ENCODE measurements around the gene COL5A2.
A peak's percentile ranks its signal among the peaks of the same experiment; 100 is the strongest.

The COL5A2 gene

DNA sequence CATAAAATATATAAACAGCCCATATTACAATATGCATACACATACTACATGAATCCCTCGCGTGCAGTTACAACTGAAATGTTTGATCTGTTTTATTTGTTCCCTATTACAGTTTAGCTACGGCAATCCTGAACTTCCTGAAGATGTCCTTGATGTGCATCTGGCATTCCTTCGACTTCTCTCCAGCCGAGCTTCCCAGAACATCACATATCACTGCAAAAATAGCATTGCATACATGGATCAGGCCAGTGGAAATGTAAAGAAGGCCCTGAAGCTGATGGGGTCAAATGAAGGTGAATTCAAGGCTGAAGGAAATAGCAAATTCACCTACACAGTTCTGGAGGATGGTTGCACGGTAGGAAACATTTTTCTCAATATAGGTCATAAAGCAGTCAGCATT, 169.0 kb downstream of the COL5A2 start:
- no peak for DNase-seq (ENCODE audit: low read depth)
- H3K4me3 ChIP-seq (ENCODE audit: low read depth, low read length) = no peak overlapping the region
- TF ChIP-seq, protein P1, sequence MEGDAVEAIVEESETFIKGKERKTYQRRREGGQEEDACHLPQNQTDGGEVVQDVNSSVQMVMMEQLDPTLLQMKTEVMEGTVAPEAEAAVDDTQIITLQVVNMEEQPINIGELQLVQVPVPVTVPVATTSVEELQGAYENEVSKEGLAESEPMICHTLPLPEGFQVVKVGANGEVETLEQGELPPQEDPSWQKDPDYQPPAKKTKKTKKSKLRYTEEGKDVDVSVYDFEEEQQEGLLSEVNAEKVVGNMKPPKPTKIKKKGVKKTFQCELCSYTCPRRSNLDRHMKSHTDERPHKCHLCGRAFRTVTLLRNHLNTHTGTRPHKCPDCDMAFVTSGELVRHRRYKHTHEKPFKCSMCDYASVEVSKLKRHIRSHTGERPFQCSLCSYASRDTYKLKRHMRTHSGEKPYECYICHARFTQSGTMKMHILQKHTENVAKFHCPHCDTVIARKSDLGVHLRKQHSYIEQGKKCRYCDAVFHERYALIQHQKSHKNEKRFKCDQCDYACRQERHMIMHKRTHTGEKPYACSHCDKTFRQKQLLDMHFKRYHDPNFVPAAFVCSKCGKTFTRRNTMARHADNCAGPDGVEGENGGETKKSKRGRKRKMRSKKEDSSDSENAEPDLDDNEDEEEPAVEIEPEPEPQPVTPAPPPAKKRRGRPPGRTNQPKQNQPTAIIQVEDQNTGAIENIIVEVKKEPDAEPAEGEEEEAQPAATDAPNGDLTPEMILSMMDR (IDR thresholded peaks at IDR 0.05; ENCODE audit: control insufficient read depth, extremely low read depth, insufficient read depth) = no peak

DNA sequence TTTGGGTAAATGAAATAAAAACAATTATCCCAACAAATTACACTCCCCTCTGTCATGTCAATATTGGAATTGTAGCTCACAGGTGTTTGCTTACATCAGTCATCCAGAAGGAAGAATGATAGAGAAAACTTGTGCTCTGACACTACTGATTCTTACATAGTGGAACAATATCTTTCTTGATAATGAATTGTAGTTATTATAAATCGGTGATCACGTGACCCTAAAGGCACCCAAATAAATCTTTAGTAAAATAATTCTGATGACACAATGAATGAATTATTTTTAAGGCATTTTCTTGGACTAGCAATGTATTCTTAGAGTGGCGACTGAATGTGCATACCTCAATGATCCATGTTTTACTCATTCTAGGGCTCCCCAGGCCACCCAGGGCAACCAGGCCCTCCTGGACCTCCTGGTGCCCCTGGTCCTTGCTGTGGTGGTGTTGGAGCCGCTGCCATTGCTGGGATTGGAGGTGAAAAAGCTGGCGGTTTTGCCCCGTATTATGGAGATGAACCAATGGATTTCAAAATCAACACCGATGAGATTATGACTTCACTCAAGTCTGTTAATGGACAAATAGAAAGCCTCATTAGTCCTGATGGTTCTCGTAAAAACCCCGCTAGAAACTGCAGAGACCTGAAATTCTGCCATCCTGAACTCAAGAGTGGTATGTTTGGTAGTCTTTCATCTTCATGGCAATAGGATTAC, 170.9 kb downstream of the COL5A2 start:
- H3K4me3 ChIP-seq (ENCODE audit: low read depth, low read length) = no peak overlapping the region
- no peak for DNase-seq (ENCODE audit: low read depth)
- TF ChIP-seq, protein P1 (IDR thresholded peaks at IDR 0.05; ENCODE audit: control insufficient read depth, extremely low read depth, insufficient read depth) = no peak

DNA sequence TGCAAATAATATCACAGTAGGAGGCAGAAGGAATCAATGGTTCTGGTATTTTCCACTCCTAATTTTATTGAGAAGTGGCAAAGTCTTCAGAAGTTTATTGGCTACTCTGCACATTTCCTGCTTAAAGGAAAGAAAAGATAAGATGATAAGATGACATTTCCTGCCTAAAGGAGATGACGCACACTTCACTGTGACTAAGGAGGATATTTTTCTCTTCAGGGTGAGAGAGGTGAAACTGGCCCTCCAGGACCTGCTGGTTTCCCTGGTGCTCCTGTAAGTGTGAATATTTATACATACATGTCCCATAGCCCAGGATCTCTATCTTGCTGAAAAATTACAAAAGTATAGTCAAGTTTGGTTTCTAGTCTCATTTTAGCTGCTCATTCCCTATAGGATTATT, 177.5 kb downstream of the COL5A2 start:
- H3K4me3 ChIP-seq (ENCODE audit: low read depth, low read length) = no peak overlapping the region
- TF ChIP-seq, protein P1 (IDR thresholded peaks at IDR 0.05; ENCODE audit: control insufficient read depth, extremely low read depth, insufficient read depth) = no peak
- DNase-seq (ENCODE audit: low read depth) = peak; percentile 70

DNA sequence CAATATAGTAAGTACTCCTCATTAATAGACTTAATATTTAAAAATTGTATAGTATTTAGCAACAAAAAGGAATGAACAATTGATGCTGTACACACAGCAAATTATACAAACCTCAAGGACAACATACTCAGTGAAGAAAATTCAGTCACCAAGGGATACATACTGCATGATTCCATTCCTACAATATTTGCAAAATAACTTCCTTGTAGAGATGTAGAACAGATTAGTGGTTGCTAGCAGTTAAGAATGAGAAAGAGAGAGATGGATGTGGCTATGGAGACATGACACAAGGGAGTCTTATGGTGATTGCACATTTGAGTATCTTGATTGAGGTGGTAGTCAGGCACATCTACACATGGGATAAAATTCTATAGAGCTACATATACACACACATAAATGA, 179.3 kb downstream of the COL5A2 start:
- DNase-seq (ENCODE audit: low read depth) = no peak
- H3K4me3 ChIP-seq (ENCODE audit: low read depth, low read length) = no peak overlapping the region
- TF ChIP-seq, protein P1 (IDR thresholded peaks at IDR 0.05; ENCODE audit: control insufficient read depth, extremely low read depth, insufficient read depth) = no peak

DNA sequence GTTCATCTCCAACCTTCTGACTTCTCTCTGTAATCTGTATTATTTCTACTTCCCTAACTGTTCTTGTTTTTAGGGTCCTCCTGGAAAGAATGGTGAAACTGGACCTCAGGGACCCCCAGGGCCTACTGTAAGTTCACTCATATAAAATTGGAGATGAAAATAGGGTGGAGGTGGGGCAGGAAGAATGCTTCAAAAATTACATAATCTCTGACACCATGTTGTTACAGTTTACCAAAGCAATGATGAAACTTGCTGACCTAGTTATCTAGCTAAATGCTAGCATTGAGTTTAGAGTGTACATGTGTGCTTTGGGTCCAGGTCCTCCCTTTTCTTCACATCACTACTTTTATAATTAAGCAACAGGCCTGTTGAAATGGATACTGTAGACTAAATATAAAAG, 182.3 kb downstream of the COL5A2 start:
- no peak overlapping the region for H3K4me3 ChIP-seq (ENCODE audit: low read depth, low read length)
- TF ChIP-seq, protein P1 (IDR thresholded peaks at IDR 0.05; ENCODE audit: control insufficient read depth, extremely low read depth, insufficient read depth) = no peak
- DNase-seq (ENCODE audit: low read depth) = no peak

DNA sequence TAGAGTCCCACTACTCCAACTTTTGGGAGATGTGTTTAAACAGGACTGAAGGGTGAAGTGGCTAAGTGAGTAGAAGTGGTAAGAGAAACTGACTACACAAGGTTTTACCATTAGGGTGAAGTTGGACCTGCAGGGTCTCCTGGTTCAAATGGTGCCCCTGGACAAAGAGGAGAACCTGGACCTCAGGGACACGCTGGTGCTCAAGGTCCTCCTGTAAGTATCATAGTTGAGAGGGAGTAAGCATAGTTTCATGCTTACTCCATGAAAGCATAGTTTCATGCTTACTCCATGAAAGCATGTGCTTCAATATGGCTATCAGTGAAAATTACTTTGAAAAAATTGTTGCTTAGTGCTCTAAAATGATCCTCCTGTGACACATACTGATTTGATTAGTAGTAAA, 186.3 kb downstream of the COL5A2 start:
- no peak overlapping the region for H3K4me3 ChIP-seq (ENCODE audit: low read depth, low read length)
- TF ChIP-seq, protein P1 (IDR thresholded peaks at IDR 0.05; ENCODE audit: control insufficient read depth, extremely low read depth, insufficient read depth) = no peak
- no peak for DNase-seq (ENCODE audit: low read depth)

DNA sequence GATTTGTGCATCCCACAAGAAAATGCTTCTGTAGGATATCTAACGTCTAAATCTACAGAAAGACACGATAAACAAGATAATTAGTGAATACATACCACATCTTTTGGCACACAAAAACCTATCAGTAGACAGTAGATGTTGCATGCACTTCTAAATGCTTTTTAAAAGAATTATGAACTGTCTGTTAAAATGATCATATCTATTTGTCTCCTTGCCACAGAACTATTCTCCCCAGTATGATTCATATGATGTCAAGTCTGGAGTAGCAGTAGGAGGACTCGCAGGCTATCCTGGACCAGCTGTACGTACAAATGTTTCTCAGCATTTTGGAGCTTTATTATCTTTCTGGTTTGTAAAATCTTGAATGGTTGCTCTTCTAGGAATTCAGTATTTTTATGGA, 192.7 kb downstream of the COL5A2 start:
- H3K4me3 ChIP-seq (ENCODE audit: low read depth, low read length) = no peak overlapping the region
- no peak for DNase-seq (ENCODE audit: low read depth)
- TF ChIP-seq, protein P1 (IDR thresholded peaks at IDR 0.05; ENCODE audit: control insufficient read depth, extremely low read depth, insufficient read depth) = no peak
